HG03175 (cell line): Measurements from ENCODE around the gene HSD3B1.
"Not testable (repeated sequence)": the region's sequence is repeated elsewhere in the genome, so short reads cannot be mapped to it uniquely, and the experiment has no call there.

Source experiments
- ATAC-seq: cut with Tn5 transposase; IDR thresholded peaks from one replicate; pipeline ENCODE4 v1.9.1; 2021; ENCODE audit warnings: mild to moderate bottlenecking, moderate library complexity; ENCODE audit not compliant: unreplicated experiment

HSD3B1 gene

DNA sequence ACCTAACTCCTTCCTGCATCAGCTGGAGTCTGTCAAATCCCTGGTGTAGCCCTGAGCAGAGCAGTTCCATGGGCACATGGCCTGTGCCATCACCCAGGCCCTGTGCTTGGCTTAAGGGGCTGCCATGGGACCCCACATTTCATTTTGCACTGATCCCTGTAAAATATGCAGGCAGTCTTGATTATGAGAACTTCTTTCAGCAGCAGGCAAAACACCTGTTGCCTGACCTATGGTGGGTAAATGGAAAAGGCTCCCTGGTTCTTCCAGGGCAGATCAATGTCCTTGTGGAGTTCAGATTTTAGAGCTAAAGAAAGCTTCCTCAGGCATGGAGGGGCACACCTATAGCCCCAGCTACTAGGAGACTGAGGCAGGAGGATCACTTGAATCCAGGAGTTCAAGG lies 44.2 kb downstream of the HSD3B1 start:
- ATAC-seq, result no peak

DNA sequence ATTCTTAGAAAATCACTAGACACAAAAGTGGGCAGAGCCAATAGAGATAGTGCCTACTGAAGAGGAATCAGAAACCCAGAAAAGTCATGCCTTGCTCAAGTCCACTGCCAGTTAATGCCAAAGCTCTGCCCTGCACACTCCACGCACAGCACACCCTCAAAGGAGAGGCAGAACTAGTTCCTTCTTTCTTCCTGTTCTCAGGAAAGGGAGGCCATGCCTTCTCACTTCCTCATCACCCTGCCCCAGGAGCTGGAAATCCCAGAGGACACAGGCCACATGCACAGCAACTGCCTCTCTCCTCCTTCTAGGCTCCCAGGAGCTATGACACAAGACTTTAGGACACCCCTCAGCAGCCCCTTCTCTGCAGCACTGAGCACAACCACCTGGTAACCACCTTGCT lies 45.6 kb downstream of the HSD3B1 start:
- ATAC-seq, result not testable (repeated sequence)

DNA sequence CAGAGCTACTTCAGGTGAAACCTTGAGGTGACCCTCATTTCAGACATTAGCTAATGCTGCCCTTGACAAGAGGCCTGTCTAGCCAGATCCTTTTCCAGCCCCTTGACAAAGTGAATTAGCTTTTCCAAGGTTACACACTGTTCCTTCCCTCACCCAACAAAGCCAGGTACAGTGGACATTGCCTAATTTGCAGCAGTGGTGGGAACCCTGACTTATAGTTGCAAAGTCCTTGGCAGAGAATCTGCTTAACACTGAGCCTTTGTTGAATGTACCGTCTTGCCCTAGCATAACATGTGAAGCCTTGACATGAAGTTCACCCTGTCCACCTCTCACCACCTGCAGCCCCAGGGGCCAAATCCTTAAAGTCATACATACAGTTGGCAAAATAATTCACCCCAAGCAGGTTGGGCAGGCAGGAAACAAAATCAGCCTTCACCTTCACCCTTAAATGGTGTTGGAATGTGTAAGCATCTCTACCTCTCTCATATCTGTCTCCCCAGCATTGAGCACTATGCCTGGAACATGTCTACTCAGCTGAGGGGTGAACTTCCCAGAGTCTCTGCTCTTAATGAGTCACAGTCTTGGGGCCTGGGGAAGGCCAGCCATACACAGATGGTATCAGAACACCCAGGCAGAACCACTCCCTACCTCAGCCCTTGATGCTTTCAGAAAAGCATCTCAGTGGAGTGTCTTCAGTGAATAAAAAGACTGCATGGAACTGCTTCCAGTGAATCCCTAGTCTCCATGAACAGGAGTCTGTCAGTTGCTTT lies 46.5 kb downstream of the HSD3B1 start:
- not testable (repeated sequence) for ATAC-seq

- ATAC-seq, result no peak
Measured at GRCh38 chr1:119554183-119554582, 47.2 kb downstream of the HSD3B1 start.

- no peak for ATAC-seq
Measured at GRCh38 chr1:119556423-119556822, 49.4 kb downstream of the HSD3B1 start.

- ATAC-seq, result not testable (repeated sequence)
Measured at GRCh38 chr1:119560402-119560801, 53.4 kb downstream of the HSD3B1 start.

- no peak for ATAC-seq
Measured at GRCh38 chr1:119564548-119564947, 57.5 kb downstream of the HSD3B1 start.
